Upper lobe of left lung (tissue), 6 donors: ENCODE data around the gene ADK. TPM values are rescaled to one million over a fixed set of nuclear protein-coding genes. Genes with fewer than 3 reads are reported as not detected.

ENCODE experiments used
- ATAC-seq, 2 donors: fragments of 200-7000 bp; cut with Tn5 transposase; one replicate each; pipeline ENCODE4 v1.9.1; 2022; ENCODE audit warnings: mild to moderate bottlenecking in 2 of 2, moderate library complexity in 2 of 2; ENCODE audit not compliant: low FRiP score in 2 of 2
- DNase-seq, 2 donors: peaks; one replicate each; pipeline ENCODE4 v3.0.0-alpha.2; 2019 to 2020
- H3K27ac ChIP-seq, 4 donors: fragments of 200-600 bp; sonication (generic); one replicate each; pipeline ENCODE4 v1.5.1; 2016 to 2019
- H3K27me3 ChIP-seq, 4 donors: fragments of 200-600 bp; sonication (generic); one replicate each; pipeline ENCODE4 v1.5.1; 2017 to 2019
- H3K36me3 ChIP-seq, 4 donors: fragments of 200-600 bp; sonication (generic); one replicate each; pipeline ENCODE4 v1.5.1; 2016 to 2019
- H3K4me1 ChIP-seq, 4 donors: fragments of 200-600 bp; sonication (generic); one replicate each; pipeline ENCODE4 v1.5.1; 2018 to 2019
- H3K4me3 ChIP-seq, 4 donors: fragments of 200-600 bp; sonication (generic); one replicate each; pipeline ENCODE4 v1.5.1; 2017 to 2019; ENCODE audit warnings: mild to moderate bottlenecking in 2 of 4, moderate library complexity in 1 of 4
- H3K9me3 ChIP-seq, 4 donors: fragments of 200-600 bp; sonication (generic); one replicate each; pipeline ENCODE4 v1.5.1; 2018 to 2019
- CTCF ChIP-seq, 6 experiments: fragments of 450-650 bp in 4 of 6; fragments of 200-600 bp in 2 of 6; sonication (generic) in 2 of 6; IDR thresholded peaks; one replicate each; pipeline ENCODE4 v1.5.1; 2016 to 2019; ENCODE audit warnings: antibody characterized with exemption in 6 of 6
- EP300 ChIP-seq, 4 donors: sonication (generic); formaldehyde crosslinking; IDR thresholded peaks; one replicate each; pipeline ENCODE4 v1.5.1; 2017; ENCODE audit warnings: antibody characterized with exemption in 4 of 4, control low read depth in 2 of 4
- POLR2A ChIP-seq, 4 donors: fragments of 450-650 bp; IDR thresholded peaks; one replicate each; pipeline ENCODE4 v1.5.1; 2016 to 2017; ENCODE audit warnings: antibody characterized with exemption in 4 of 4, mild to moderate bottlenecking in 2 of 4
- POLR2AphosphoS5 ChIP-seq, 2 donors: sonication (generic); formaldehyde crosslinking; IDR thresholded peaks; one replicate each; pipeline ENCODE4 v1.5.1; 2017; ENCODE audit warnings: antibody characterized with exemption in 2 of 2
- WGBS, 2 donors: methylation state at CpG; one replicate each; pipeline ENCODE4 v1.1.5; 2017 to 2018; 5-methylcytosine and 5-hydroxymethylcytosine counted together
- total RNA-seq, 6 donors: library from RNA; depleted of rRNA in 4 of 6; stranded (reverse); fragments of >200 nt in 4 of 6; gene quantifications; one replicate each; pipeline versions ENCODE4 v1.1.0 to v1.2.1, GENCODE V29; 2016 to 2021
- donor health status: DM: no; HTN: no; CAD: no; lungs with moderate emphysema.
- donor health status: DM: no; HTN: yes; CAD: no; lungs with severe emphysema.

The ADK gene
- total RNA-seq, 6 donors from 2014 or later, result 27.9 to 123 (median 48.1) TPM

GRCh38 chr10:74275755-74276290, 124.8 kb downstream of the ADK start:
- 96% methylated on average over 6 of the region's 6 CpGs for WGBS, 2 donors
- ATAC-seq, result no peak
- H3K36me3 ChIP-seq, result no peaks in the 10 kb centered on the region

GRCh38 chr10:74276416-74276815, 125.4 kb downstream of the ADK start:
- DNase-seq (no peak), ATAC-seq (no peak)
- Histone ChIP-seq H3K9me3 (no peaks in the 10 kb centered on the region), H3K27ac (no peak overlapping the region), H3K4me1 (no peaks in the 10 kb centered on the region), H3K4me3 (no peak overlapping the region), H3K36me3 (no peaks in the 10 kb centered on the region), H3K27me3 (no peaks in the 10 kb centered on the region)
- TF ChIP-seq POLR2A (IDR thresholded peaks at IDR 0.05) (no peak), EP300 (IDR thresholded peaks at IDR 0.05) (no peak), CTCF (IDR thresholded peaks at IDR 0.05) (no peak), POLR2AphosphoS5 (IDR thresholded peaks at IDR 0.05) (no peak)

More at GRCh38 chr10:74275755-74276290, 124.8 kb downstream of the ADK start:
- Histone ChIP-seq H3K27me3 (no peaks in the 10 kb centered on the region), H3K4me1 (no peaks in the 10 kb centered on the region), H3K9me3 (no peaks in the 10 kb centered on the region), H3K27ac (no peak overlapping the region), H3K4me3 (no peak overlapping the region)
- TF ChIP-seq EP300 (IDR thresholded peaks at IDR 0.05) (no peak), CTCF (IDR thresholded peaks at IDR 0.05) (no peak), POLR2A (IDR thresholded peaks at IDR 0.05) (no peak), POLR2AphosphoS5 (IDR thresholded peaks at IDR 0.05) (no peak)
- DNase-seq, result no peak

- WGBS, 2 donors, result 87 to 99% methylated on average over 4 of the region's 4 CpGs
- no peak overlapping the region for H3K4me3 ChIP-seq
- H3K9me3 ChIP-seq, result no peaks in the 10 kb centered on the region
- no peak overlapping the region for H3K27ac ChIP-seq
- DNase-seq, result no peak
- no peaks in the 10 kb centered on the region for H3K4me1 ChIP-seq
- no peaks in the 10 kb centered on the region for H3K27me3 ChIP-seq
- TF ChIP-seq POLR2A (IDR thresholded peaks at IDR 0.05), result no peak
- no peak for TF ChIP-seq CTCF (IDR thresholded peaks at IDR 0.05)
- no peak for TF ChIP-seq EP300 (IDR thresholded peaks at IDR 0.05)
- TF ChIP-seq POLR2AphosphoS5 (IDR thresholded peaks at IDR 0.05), result no peak
- no peaks in the 10 kb centered on the region for H3K36me3 ChIP-seq
- ATAC-seq, result no peak
Observed at GRCh38 chr10:74282151-74282847, 131.3 kb downstream of the ADK start.

GRCh38 chr10:74282848-74283210, 131.8 kb downstream of the ADK start:
- Histone ChIP-seq H3K27me3 (no peaks in the 10 kb centered on the region), H3K4me1 (no peaks in the 10 kb centered on the region), H3K9me3 (no peaks in the 10 kb centered on the region), H3K4me3 (no peak overlapping the region), H3K27ac (no peak overlapping the region), H3K36me3 (no peaks in the 10 kb centered on the region)
- 79 to 89% methylated on average over 2 of the region's 2 CpGs for WGBS, 2 donors
- no peak for DNase-seq
- TF ChIP-seq CTCF (IDR thresholded peaks at IDR 0.05), result no peak
- no peak for TF ChIP-seq EP300 (IDR thresholded peaks at IDR 0.05)
- no peak for TF ChIP-seq POLR2A (IDR thresholded peaks at IDR 0.05)
- no peak for TF ChIP-seq POLR2AphosphoS5 (IDR thresholded peaks at IDR 0.05)
- no peak for ATAC-seq

- 58 to 68% methylated on average over 3 of the region's 3 CpGs for WGBS, 2 donors
- ATAC-seq (no peak), DNase-seq (no peak)
- H3K4me3 ChIP-seq, result no peak overlapping the region
- no peaks in the 10 kb centered on the region for H3K9me3 ChIP-seq
- peak overlapping the region in 2 of 4 donors; percentile 18 to 35 for H3K27ac ChIP-seq
- H3K4me1 ChIP-seq, result peaks cover under 1 to 9% (median 7%) of the 10 kb centered on the region in 4 donors
- no peaks in the 10 kb centered on the region for H3K36me3 ChIP-seq
- H3K27me3 ChIP-seq, result no peaks in the 10 kb centered on the region
- no peak for TF ChIP-seq POLR2A (IDR thresholded peaks at IDR 0.05)
- TF ChIP-seq EP300 (IDR thresholded peaks at IDR 0.05), result no peak
- TF ChIP-seq POLR2AphosphoS5 (IDR thresholded peaks at IDR 0.05), result no peak
- no peak for TF ChIP-seq CTCF (IDR thresholded peaks at IDR 0.05)
Observed at GRCh38 chr10:74289188-74289587, 138.2 kb downstream of the ADK start.
